ENCODE data around the gene PCDHA12.
A peak's percentile ranks its signal among the peaks of the same experiment; 100 is the strongest.
"Not testable (repeated sequence)": the region's sequence is repeated elsewhere in the genome, so short reads cannot be mapped to it uniquely, and the experiment has no call there.

The PCDHA12 gene, protein sequence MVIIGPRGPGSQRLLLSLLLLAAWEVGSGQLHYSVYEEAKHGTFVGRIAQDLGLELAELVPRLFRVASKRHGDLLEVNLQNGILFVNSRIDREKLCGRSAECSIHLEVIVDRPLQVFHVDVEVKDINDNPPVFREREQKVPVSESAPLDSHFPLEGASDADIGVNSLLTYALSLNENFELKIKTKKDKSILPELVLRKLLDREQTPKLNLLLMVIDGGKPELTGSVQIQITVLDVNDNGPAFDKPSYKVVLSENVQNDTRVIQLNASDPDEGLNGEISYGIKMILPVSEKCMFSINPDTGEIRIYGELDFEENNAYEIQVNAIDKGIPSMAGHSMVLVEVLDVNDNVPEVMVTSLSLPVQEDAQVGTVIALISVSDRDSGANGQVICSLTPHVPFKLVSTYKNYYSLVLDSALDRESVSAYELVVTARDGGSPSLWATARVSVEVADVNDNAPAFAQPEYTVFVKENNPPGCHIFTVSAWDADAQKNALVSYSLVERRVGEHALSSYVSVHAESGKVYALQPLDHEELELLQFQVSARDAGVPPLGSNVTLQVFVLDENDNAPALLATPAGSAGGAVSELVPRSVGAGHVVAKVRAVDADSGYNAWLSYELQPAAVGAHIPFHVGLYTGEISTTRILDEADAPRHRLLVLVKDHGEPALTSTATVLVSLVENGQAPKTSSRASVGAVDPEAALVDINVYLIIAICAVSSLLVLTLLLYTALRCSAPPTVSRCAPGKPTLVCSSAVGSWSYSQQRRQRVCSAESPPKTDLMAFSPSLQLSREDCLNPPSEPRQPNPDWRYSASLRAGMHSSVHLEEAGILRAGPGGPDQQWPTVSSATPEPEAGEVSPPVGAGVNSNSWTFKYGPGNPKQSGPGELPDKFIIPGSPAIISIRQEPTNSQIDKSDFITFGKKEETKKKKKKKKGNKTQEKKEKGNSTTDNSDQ
- long read RNA-seq, donor 1 = 0 reads
- long read RNA-seq, donor 2, partial matches to known transcripts = 0 of 1 reads
- long read RNA-seq, donor 2, other reads (novel, unspliced or antisense) = 0 of 1 reads
- long read RNA-seq, donor 3 = 0 reads
- long read RNA-seq, donor 4 = 0 reads
- long read RNA-seq, donor 5 = 0 reads
- long read RNA-seq, donor 6 = 0 reads
- long read RNA-seq, donor 7 = 0 reads
- long read RNA-seq, donor 8 = 0 reads

DNA sequence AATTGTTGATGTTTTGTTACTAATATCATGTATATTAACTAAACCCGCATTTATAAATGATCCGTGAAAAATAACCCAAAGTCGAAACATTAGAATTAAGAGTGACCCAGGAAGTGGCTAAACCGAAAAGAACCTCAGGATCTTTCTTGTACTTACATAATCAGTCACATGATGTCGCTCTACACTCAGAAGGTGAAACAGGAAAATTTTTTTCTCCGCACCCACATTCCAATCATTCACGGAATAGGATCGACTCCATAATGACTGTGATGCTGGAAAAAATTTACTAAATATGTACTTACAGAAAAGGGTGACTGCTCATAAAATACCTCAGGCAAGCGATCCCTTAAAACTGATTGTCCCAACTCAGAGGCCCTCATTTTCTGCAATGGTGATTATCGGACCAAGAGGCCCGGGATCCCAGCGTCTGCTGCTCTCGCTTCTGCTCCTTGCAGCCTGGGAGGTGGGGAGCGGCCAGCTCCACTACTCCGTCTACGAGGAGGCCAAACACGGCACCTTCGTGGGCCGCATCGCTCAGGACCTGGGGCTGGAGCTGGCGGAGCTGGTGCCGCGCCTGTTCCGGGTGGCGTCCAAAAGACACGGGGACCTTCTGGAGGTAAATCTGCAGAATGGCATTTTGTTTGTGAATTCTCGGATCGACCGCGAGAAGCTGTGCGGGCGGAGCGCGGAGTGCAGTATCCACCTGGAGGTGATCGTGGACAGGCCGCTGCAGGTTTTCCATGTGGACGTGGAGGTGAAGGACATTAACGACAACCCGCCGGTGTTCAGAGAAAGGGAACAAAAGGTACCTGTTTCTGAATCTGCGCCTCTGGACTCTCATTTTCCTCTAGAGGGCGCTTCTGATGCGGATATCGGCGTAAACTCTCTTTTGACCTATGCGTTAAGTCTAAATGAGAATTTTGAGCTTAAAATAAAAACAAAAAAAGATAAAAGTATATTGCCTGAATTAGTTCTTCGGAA, at the start of gene PCDHA12:
TSS of gene PCDHA12 (plus strand) at position 224 of the 981 bp plus-strand sequence. CDS start at position 389, 165 bp downstream.
- no peak for DNase-seq

DNA sequence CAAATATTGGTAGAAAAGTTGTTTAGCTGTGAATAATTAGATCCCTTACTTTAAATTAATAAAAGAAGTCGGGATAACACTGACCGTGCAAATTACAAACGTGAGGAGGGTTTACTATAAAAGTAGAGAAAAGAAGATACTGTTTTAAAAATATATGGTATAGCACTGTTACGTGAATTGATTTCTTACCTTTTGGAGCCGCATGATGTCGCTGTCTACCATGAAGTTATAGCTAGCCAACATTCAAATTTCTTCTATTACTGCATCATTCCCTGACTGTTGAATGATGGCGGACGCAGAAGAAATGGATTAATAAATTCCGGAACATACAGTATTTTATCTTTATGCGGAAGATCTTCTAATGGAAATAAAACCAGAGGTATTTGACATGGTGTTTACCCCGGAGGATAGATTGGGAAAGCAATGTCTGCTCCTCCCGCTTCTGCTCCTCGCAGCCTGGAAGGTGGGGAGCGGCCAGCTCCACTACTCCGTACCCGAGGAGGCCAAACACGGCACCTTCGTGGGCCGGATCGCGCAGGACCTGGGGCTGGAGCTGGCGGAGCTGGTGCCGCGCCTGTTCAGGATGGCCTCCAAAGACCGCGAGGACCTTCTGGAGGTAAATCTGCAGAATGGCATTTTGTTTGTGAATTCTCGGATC, 47.3 kb upstream of the PCDHA12 start, which contains the start of gene PCDHA6:
TSS of gene PCDHA6 (plus strand) at position 257 of the 658 bp plus-strand sequence. CDS start at position 389, 132 bp downstream.
- DNase-seq = no peak

DNA sequence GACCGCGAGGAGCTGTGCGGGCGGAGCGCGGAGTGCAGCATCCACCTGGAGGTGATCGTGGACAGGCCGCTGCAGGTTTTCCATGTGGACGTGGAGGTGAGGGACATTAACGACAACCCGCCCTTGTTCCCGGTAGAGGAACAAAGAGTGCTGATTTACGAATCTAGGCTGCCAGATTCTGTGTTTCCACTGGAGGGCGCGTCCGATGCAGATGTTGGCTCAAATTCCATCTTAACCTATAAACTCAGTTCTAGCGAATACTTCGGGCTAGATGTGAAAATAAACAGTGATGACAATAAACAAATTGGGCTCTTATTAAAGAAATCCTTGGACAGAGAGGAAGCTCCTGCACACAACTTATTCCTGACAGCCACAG, 46.8 kb upstream of the PCDHA12 start:
- DNase-seq = no peak

DNA sequence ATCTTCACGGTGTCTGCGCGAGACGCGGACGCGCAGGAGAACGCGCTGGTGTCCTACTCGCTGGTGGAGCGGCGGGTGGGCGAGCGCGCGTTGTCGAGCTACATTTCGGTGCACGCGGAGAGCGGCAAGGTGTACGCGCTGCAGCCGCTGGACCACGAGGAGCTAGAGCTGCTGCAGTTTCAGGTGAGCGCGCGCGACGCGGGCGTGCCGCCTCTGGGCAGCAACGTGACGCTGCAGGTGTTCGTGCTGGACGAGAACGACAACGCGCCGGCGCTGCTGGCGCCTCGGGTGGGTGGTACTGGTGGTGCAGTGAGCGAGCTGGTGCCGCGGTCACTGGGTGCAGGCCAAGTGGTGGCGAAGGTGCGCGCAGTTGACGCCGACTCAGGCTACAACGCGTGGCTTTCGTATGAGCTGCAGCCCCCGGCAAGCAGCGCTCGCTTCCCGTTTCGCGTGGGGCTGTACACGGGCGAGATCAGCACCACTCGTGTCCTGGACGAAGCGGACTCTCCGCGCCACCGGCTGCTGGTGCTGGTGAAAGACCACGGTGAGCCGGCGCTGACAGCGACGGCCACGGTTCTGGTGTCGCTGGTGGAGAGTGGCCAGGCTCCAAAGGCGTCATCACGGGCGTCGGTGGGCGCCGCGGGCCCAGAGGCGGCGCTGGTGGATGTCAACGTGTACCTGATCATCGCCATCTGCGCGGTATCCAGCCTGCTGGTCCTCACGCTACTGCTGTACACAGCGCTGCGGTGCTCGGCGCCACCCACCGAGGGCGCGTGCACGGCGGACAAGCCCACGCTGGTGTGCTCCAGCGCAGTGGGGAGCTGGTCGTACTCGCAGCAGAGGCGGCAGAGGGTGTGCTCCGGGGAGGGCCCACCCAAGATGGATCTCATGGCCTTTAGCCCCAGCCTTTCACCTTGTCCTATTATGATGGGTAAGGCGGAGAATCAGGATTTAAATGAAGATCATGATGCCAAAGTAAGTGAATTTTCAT, 45.3 kb upstream of the PCDHA12 start:
- DNase-seq = not testable (repeated sequence)

DNA sequence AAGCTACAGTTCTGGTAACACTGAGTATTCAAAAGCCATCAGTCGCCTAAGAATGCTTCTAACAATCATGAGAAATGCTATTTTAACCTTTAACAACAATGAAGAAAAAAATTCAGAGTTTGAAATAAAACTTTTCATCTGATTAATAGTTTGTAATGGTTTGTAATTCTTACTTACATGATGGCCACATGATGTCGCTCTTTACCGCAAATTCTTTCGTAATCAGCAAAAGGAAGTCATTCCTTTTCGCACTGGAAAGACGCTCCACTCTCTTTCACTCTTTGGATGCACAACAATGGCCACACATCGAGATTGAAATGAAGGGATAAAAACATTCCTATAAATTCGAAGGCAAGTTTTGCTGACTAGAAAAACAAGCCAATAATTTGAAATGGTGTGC, 41.1 kb upstream of the PCDHA12 start, which contains the start of gene PCDHA7:
TSS of gene PCDHA7 (plus strand) at position 277 of the 400 bp plus-strand sequence. CDS start at position 392, 115 bp downstream.
- no peak for DNase-seq

DNA sequence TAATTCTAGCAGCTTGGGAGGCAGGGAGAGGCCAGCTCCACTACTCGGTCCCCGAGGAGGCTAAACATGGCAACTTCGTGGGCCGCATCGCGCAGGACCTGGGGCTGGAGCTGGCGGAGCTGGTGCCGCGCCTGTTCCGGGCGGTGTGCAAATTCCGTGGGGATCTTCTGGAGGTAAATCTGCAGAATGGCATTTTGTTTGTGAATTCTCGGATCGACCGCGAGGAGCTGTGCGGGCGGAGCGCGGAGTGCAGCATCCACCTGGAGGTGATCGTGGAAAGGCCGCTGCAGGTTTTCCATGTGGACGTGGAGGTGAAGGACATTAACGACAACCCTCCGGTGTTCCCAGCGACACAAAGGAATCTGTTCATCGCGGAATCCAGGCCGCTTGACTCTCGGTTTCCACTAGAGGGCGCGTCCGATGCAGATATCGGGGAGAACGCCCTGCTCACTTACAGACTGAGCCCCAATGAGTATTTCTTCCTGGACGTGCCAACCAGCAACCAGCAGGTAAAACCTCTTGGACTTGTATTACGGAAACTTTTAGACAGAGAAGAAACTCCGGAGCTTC, 40.6 kb upstream of the PCDHA12 start:
- not testable (repeated sequence) for DNase-seq

DNA sequence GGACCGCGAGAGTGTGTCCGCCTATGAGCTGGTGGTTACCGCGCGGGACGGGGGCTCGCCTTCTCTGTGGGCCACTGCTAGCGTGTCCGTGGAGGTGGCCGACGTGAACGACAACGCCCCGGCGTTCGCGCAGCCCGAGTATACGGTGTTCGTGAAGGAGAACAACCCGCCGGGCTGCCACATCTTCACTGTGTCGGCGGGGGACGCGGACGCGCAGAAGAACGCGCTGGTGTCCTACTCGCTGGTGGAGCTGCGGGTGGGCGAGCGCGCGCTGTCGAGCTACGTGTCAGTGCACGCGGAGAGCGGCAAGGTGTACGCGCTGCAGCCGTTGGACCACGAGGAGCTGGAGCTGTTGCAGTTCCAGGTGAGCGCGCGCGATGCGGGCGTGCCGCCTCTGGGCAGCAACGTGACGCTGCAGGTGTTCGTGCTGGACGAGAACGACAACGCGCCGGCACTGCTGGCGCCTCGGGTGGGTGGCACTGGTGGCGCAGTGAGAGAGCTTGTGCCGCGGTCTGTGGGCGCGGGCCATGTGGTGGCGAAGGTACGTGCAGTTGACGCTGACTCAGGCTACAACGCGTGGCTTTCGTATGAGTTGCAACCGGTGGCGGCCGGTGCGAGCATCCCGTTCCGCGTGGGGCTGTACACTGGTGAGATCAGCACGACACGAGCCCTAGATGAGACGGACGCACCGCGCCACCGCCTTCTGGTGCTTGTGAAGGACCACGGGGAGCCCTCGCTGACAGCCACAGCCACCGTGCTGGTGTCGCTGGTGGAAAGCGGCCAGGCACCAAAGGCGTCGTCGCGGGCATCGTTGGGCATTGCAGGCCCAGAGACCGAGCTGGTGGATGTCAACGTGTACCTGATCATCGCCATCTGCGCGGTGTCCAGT, 39.2 kb upstream of the PCDHA12 start:
- no peak for DNase-seq

DNA sequence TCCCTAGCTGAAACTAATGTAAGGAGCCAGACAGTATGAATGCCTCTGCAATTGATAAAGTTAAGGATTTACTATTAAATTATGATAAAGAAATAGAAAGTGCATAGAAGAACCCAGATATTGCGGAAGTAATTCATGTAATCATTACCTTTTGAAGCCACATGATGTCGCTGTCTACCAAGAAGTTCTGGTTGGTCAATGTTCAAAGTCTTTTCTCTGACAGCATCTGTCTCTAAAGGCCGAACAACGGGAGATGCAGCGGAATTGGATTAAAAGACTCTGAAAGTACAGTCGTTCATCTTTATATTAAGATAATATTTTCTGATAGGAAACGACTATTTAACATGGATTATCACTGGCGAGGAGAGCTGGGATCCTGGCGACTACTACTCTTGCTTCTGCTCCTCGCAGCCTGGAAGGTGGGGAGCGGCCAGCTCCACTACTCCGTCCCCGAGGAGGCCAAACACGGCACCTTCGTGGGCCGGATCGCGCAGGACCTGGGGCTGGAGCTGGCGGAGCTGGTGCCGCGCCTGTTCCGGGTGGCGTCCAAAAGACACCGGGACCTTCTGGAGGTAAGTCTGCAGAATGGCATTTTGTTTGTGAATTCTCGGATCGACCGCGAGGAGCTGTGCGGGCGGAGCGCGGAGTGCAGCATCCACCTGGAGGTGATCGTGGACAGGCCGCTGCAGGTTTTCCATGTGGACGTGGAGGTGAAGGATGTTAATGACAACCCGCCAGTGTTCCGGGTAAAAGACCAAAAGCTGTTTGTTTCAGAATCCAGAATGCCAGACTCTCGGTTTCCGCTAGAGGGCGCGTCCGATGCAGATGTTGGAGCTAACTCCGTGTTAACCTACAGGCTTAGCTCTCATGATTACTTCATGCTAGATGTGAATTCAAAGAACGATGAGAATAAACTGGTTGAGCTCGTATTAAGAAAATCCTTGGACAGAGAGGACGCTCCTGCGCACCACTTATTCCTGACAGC, 33.8 kb upstream of the PCDHA12 start, which contains the start of gene PCDHA8:
TSS of gene PCDHA8 (plus strand) at position 210 of the 985 bp plus-strand sequence. CDS start at position 345, 135 bp downstream.
- no peak for DNase-seq

DNA sequence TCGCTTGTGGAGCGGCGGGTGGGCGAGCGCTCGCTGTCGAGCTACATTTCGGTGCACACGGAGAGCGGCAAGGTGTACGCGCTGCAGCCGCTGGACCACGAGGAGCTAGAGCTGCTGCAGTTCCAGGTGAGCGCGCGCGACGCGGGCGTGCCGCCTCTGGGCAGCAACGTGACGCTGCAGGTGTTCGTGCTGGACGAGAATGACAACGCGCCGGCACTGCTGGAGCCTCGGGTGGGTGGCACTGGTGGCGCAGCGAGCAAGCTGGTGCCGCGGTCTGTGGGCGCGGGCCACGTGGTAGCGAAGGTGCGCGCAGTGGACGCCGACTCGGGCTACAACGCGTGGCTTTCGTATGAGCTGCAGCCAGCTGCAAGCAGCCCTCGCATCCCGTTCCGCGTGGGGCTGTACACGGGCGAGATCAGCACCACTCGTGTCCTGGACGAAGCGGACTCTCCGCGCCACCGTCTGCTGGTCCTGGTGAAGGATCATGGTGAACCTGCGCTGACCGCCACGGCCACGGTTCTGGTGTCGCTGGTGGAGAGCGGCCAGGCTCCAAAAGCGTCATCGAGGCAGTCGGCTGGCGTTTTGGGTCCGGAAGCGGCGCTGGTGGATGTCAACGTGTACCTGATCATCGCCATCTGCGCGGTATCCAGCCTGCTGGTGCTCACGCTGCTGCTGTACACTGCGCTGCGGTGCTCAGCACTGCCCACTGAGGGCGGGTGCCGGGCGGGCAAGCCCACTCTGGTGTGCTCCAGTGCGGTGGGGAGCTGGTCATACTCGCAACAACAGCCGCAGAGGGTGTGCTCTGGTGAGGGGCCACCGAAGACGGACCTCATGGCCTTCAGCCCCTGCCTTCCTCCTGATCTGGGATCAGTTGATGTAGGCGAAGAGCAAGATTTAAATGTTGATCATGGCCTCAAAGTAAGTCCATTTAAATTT, 32.0 kb upstream of the PCDHA12 start:
- DNase-seq = no peak

DNA sequence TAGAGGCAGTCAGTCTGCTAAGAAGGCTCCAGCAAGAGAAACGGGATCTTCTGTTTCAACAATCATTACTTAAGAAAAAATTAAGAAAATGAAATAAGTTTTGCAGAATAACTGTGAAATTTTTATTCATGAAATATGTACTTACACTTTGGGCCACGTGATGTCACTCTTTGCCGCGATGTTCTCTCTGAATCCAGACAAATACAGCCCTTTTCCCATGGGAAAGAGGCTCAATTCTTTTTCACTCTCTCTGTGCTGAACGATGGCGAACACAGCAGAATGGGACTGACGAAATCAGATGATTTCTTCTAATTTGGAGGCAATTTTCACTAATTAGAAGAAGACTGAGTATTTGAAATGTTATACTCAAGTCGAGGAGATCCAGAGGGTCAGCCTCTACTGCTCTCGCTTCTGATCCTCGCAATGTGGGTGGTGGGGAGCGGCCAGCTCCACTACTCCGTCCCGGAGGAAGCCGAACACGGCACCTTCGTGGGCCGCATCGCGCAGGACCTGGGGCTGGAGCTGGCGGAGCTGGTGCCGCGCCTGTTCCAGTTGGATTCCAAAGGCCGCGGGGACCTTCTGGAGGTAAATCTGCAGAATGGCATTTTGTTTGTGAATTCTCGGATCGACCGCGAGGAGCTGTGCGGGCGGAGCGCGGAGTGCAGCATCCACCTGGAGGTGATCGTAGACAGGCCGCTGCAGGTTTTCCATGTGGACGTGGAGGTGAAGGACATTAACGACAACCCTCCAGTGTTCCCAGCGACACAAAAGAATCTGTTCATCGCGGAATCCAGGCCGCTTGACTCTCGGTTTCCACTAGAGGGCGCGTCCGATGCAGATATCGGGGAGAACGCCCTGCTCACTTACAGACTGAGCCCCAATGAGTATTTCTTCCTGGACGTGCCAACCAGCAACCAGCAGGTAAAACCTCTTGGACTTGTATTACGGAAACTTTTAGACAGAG, 26.7 kb upstream of the PCDHA12 start, which contains the start of gene PCDHA9:
TSS of gene PCDHA9 (plus strand) at position 244 of the 964 bp plus-strand sequence. CDS start at position 358, 114 bp downstream.
- DNase-seq = not testable (repeated sequence)

DNA sequence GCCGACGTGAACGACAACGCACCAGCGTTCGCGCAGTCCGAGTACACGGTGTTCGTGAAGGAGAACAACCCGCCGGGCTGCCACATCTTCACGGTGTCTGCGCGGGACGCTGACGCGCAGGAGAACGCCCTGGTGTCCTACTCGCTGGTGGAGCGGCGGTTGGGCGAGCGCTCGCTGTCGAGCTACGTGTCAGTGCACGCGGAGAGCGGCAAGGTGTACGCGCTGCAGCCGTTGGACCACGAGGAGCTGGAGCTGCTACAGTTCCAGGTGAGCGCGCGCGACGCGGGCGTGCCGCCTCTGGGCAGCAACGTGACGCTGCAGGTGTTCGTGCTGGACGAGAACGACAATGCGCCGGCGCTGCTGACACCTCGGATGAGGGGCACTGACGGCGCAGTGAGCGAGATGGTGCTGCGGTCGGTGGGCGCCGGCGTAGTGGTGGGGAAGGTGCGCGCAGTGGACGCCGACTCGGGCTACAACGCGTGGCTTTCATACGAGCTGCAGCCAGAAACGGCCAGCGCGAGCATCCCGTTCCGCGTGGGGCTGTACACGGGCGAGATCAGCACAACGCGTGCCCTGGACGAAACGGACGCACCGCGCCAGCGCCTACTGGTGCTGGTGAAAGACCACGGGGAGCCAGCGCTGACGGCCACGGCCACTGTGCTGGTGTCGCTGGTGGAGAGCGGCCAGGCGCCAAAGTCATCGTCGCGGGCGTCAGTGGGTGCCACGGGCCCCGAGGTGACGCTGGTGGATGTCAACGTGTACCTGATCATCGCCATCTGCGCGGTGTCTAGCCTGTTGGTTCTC, 25.1 kb upstream of the PCDHA12 start:
- DNase-seq = not testable (repeated sequence)

DNA sequence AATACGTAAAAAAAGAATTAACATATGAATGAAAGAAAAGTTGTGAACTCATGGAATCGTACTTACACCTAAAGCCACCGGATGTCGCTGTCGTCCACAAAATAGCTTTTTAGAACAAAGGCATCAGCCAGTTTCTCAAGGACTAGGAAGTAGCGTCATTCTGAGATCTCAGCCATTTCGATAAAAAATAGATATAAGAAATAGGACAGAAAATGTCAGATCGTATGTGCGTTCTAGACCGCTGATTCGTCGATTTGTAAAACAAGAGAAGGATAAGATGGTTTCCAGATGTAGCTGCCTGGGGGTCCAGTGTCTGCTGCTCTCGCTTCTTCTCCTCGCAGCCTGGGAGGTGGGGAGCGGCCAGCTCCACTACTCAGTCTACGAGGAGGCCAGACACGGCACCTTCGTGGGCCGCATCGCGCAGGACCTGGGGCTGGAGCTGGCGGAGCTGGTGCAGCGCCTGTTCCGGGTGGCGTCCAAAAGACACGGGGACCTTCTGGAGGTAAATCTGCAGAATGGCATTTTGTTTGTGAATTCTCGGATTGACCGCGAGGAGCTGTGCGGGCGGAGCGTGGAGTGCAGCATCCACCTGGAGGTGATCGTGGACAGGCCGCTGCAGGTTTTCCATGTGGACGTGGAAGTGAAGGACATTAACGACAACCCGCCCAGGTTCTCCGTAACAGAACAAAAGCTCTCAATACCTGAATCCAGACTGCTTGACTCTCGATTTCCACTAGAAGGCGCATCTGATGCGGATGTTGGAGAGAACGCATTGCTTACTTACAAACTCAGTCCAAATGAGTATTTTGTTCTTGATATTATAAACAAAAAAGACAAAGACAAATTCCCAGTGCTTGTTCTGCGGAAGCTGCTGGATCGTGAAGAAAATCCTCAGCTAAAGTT, 19.1 kb upstream of the PCDHA12 start, which contains the start of gene PCDHA10:
TSS of gene PCDHA10 (plus strand) at position 126 of the 903 bp plus-strand sequence. CDS start at position 278, 152 bp downstream.
- peak; percentile 3 for DNase-seq
